B cell (primary cell): ENCODE measurements around the gene PBX2. TPM values are rescaled to one million over a fixed set of nuclear protein-coding genes. Genes with fewer than 3 reads are reported as not detected.

Experiments used
- ATAC-seq: fragments of 200-7000 bp; cut with Tn5 transposase; one replicate; pipeline ENCODE4 v1.10.0; 2021; ENCODE audit warnings: low read depth, mild to moderate bottlenecking, moderate number of reproducible peaks, moderate library complexity
- CTCF ChIA-PET: fragments of 350-600 bp; sonication (Branson Sonifier 250); formaldehyde crosslinking; loops from one replicate; lab custom pipeline; 2021; ENCODE audit warnings: antibody characterized with exemption, inconsistent platforms; lab: Charles Lee
- POLR2A ChIA-PET: fragments of 350-600 bp; sonication (Branson Sonifier 250); formaldehyde crosslinking; loops from one replicate; lab custom pipeline; 2021; ENCODE audit warnings: antibody characterized with exemption; lab: Charles Lee
- DNase-seq: peaks from one replicate; pipeline ENCODE4 v3.0.0; 2013
- H2AFZ ChIP-seq: 2 replicates; pipeline ENCODE4 v1.6.1; 2012; ENCODE audit warnings: mild to moderate bottlenecking, low read depth, low read length; ENCODE audit not compliant: insufficient read depth, poor library complexity, severe bottlenecking
- H3K27ac ChIP-seq, 2 donors: 1 replicate in 1 of 2; 2 replicates in 1 of 2; pipeline ENCODE4 v1.5.1; 2012 to 2013; ENCODE audit warnings: low read length in 2 of 2, mild to moderate bottlenecking in 2 of 2, moderate library complexity in 1 of 2
- H3K27me3 ChIP-seq, 4 experiments: fragments of 200-600 bp in 1 of 4; sonication (generic) in 1 of 4; replicated peaks in 1 of 4; 1 replicate in 2 of 4; 2 replicates in 2 of 4; pipeline versions ENCODE4 v1.6.1 to v1.7.0; 2013 to 2016; ENCODE audit warnings: low read length in 3 of 4, mild to moderate bottlenecking in 2 of 4, mixed read lengths in 1 of 4, moderate library complexity in 1 of 4; ENCODE audit not compliant: insufficient read depth in 4 of 4, control insufficient read depth in 3 of 4; ENCODE audit errors: control extremely low read depth in 1 of 4
- H3K36me3 ChIP-seq, 2 experiments: replicated peaks in 1 of 2; 1 replicate in 1 of 2; 2 replicates in 1 of 2; pipeline versions ENCODE4 v1.6.1 to v1.7.1; 2013; ENCODE audit warnings: low read length in 1 of 2; ENCODE audit not compliant: insufficient read depth in 2 of 2, control insufficient read depth in 1 of 2; ENCODE audit errors: control extremely low read depth in 1 of 2, extremely low read depth in 1 of 2
- H3K4me1 ChIP-seq, 2 donors: fragments of 200-600 bp in 1 of 2; sonication (generic) in 1 of 2; 1 replicate in 1 of 2; 2 replicates in 1 of 2; pipeline versions ENCODE4 v1.5.1 to v1.6.1; 2013 to 2017; ENCODE audit warnings: low read length in 2 of 2; ENCODE audit not compliant: control insufficient read depth in 2 of 2, insufficient read depth in 2 of 2
- H3K4me2 ChIP-seq: replicated peaks from 2 replicates; pipeline ENCODE3; 2012; ENCODE audit warnings: mild to moderate bottlenecking, low read depth, low read length; ENCODE audit not compliant: poor library complexity, severe bottlenecking
- H3K4me3 ChIP-seq, 5 experiments: fragments of 200-600 bp in 1 of 5; sonication (generic) in 1 of 5; 1 replicate in 3 of 5; 2 replicates in 2 of 5; pipeline versions ENCODE4 v1.5.1 to v1.7.0; 2011 to 2016; ENCODE audit warnings: low read length in 4 of 5, mild to moderate bottlenecking in 4 of 5, low read depth in 2 of 5, control low read depth in 1 of 5, moderate library complexity in 1 of 5; ENCODE audit not compliant: insufficient read depth in 1 of 5; ENCODE audit errors: control extremely low read depth in 1 of 5, extremely low read depth in 1 of 5
- H3K79me2 ChIP-seq: fragments of 200-600 bp; sonication (generic); one replicate; pipeline ENCODE4 v1.6.0; 2016; ENCODE audit warnings: low read length; ENCODE audit not compliant: control insufficient read depth, insufficient read depth
- H3K9ac ChIP-seq: fragments of 200-600 bp; sonication (generic); 2 replicates; pipeline ENCODE4 v1.6.1; 2017; ENCODE audit warnings: mild to moderate bottlenecking, low read length, moderate library complexity
- H3K9me3 ChIP-seq, 3 donors: one replicate each; pipeline versions ENCODE4 v1.6.1 to v1.7.1; 2013; ENCODE audit warnings: low read length in 2 of 3; ENCODE audit not compliant: control insufficient read depth in 2 of 3, insufficient read depth in 1 of 3; ENCODE audit errors: control extremely low read depth in 1 of 3
- H4K20me1 ChIP-seq: 2 replicates; pipeline ENCODE4 v1.6.0; 2012; ENCODE audit warnings: mild to moderate bottlenecking, low read length; ENCODE audit not compliant: insufficient read depth, control insufficient read depth, poor library complexity, severe bottlenecking
- H3K27ac Mint-ChIP-seq: one replicate; pipeline ENCODE4 v1.8.0; 2021; ENCODE audit warnings: mixed read lengths
- H3K27me3 Mint-ChIP-seq: one replicate; pipeline ENCODE4 v1.8.0; 2021; ENCODE audit warnings: mixed read lengths
- H3K4me1 Mint-ChIP-seq: one replicate; pipeline ENCODE4 v1.8.0; 2021; ENCODE audit warnings: mixed read lengths
- H3K4me3 Mint-ChIP-seq: one replicate; pipeline ENCODE4 v1.8.0; 2021; ENCODE audit warnings: mixed read lengths
- H3K9me3 Mint-ChIP-seq: one replicate; pipeline ENCODE4 v1.8.0; 2022; ENCODE audit warnings: mixed read lengths; ENCODE audit not compliant: insufficient read depth
- EZH2 ChIP-seq: IDR thresholded peaks from 2 replicates; pipeline ENCODE4 v1.6.1; 2012; ENCODE audit warnings: borderline replicate concordance, low read depth, mild to moderate bottlenecking, moderate library complexity, low read length; ENCODE audit not compliant: insufficient read depth, poor library complexity, severe bottlenecking
- WGBS: methylation state at CpG from one replicate; pipeline ENCODE4 v1.1.5; 2013; ENCODE audit warnings: missing lambda C conversion rate; ENCODE audit not compliant: insufficient coverage; 5-methylcytosine and 5-hydroxymethylcytosine counted together
- intact Hi-C: fragments of 100-400 bp; cut with micrococcal nuclease; formaldehyde crosslinking; loops from one replicate; pipeline ENCODE4 v1.10.0; 2022
- polyA plus RNA-seq: library from polyadenylated mRNA; depleted of rRNA; stranded (reverse); fragments of >200 nt; gene quantifications from 2 replicates; pipeline ENCODE4 v1.2.3, GENCODE V29; 2012
- total RNA-seq, 2 donors: library from RNA; stranded (reverse); fragments of 120-200 nt in 1 of 2; gene quantifications; 1 replicate in 1 of 2; 2 replicates in 1 of 2; pipeline versions ENCODE4 v1.2.3 to v1.2.4, GENCODE V29; 2013 to 2022
- TF ChIP-seq, protein P1 (sequence below): fragments of 200-600 bp; IDR thresholded peaks from one replicate; pipeline ENCODE4 v1.8.0; 2022; ENCODE audit warnings: antibody characterized with exemption, mild to moderate bottlenecking

Gene PBX2
- total and polyA plus RNA-seq, 2 donors (not counting 1 experiment from before 2014, with no cell fraction given): 128 to 188 TPM

DNA sequence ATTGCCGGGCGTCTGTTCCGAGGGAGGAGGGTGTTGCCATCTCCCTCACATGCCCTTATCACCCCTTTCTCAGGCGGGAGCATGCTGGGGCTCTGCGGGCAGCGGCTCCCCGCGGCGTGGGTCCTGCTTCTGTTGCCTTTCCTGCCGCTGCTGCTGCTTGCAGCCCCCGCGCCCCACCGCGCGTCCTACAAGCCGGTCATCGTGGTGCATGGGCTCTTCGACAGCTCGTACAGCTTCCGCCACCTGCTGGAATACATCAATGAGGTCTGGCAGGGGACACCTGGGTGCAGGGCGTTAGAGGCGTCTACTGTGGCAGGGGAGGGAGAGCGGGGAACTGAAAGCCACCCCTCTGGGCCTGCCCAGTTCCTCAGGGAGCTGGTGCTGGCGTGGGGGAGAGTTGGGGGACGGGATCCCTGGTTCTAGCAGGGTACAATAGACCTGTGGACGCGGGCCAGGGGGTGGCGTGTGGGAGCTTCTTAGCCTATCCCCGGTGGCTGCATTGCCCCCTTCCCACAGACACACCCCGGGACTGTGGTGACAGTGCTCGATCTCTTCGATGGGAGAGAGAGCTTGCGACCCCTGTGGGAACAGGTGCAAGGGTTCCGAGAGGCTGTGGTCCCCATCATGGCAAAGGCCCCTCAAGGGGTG is 35.4 kb downstream of the PBX2 start:
- peak overlapping the region; percentile 69 for H3K9ac ChIP-seq
- no peaks in the 10 kb centered on the region for H3K79me2 ChIP-seq
- H3K27ac Mint-ChIP-seq: peak overlapping the region; percentile 58
- peaks cover 0 to 46% (median 15%) of the 10 kb centered on the region in 4 experiments for H3K27me3 ChIP-seq
- H3K27me3 Mint-ChIP-seq: peaks cover 30% of the 10 kb centered on the region
- no peak overlapping the region for H3K27ac ChIP-seq
- peaks cover 0 to 4% (median 0%) of the 10 kb centered on the region in 3 donors for H3K9me3 ChIP-seq
- no peaks in the 10 kb centered on the region for H4K20me1 ChIP-seq
- H3K4me2 ChIP-seq: peak overlapping the region; percentile 89
- H3K4me1 ChIP-seq: peaks cover 19 to 27% of the 10 kb centered on the region in 2 donors
- H3K4me1 Mint-ChIP-seq: peaks cover 44% of the 10 kb centered on the region
- peak overlapping the region; percentile 99 for H3K4me3 Mint-ChIP-seq
- TF ChIP-seq EZH2: no peak
- TF ChIP-seq, protein P1, sequence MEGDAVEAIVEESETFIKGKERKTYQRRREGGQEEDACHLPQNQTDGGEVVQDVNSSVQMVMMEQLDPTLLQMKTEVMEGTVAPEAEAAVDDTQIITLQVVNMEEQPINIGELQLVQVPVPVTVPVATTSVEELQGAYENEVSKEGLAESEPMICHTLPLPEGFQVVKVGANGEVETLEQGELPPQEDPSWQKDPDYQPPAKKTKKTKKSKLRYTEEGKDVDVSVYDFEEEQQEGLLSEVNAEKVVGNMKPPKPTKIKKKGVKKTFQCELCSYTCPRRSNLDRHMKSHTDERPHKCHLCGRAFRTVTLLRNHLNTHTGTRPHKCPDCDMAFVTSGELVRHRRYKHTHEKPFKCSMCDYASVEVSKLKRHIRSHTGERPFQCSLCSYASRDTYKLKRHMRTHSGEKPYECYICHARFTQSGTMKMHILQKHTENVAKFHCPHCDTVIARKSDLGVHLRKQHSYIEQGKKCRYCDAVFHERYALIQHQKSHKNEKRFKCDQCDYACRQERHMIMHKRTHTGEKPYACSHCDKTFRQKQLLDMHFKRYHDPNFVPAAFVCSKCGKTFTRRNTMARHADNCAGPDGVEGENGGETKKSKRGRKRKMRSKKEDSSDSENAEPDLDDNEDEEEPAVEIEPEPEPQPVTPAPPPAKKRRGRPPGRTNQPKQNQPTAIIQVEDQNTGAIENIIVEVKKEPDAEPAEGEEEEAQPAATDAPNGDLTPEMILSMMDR: peak; percentile 64
- peak overlapping the region; percentile 81 for H2AFZ ChIP-seq
- ATAC-seq (peak; percentile 87), DNase-seq (peak; percentile 86)
- H3K36me3 ChIP-seq: no peaks in the 10 kb centered on the region
- intact Hi-C loops: loop anchor here (1.0 to 10.0 kb wide), 7 partner anchors 24 to 608 kb away; partner anchors contain the start of genes ATP6V1G2, FKBPL, NFKBIL1 and RNF5
- ChIA-PET CTCF (interaction anchor here (0.6 to 1.3 kb wide), 10 partner anchors 21 to 713 kb away, joined by 3 to 11 read pairs (median 4); partner anchors contain the start of genes AGPAT1, FKBPL and GPSM3), POLR2A (interaction anchor here (1.0 to 1.3 kb wide), 2 partner anchors 23 to 35 kb away, joined by 3 to 6 read pairs; partner anchors contain the start of gene PBX2)
- WGBS: 2% methylated on average over 23 of the region's 34 CpGs
- no peaks in the 10 kb centered on the region for H3K9me3 Mint-ChIP-seq
- peak overlapping the region; percentile 59 to 75 (median 68) for H3K4me3 ChIP-seq
